Iris pigment epithelial cell (primary cell): ENCODE measurements around the gene PECR.
"Not testable (repeated sequence)": the region's sequence is repeated elsewhere in the genome, so short reads cannot be mapped to it uniquely, and the experiment has no call there.

Source experiments
- DNase-seq: peaks from one replicate; pipeline ENCODE4 v3.0.0-alpha.2; 2011; ENCODE audit warnings: low read depth

The PECR gene

DNA sequence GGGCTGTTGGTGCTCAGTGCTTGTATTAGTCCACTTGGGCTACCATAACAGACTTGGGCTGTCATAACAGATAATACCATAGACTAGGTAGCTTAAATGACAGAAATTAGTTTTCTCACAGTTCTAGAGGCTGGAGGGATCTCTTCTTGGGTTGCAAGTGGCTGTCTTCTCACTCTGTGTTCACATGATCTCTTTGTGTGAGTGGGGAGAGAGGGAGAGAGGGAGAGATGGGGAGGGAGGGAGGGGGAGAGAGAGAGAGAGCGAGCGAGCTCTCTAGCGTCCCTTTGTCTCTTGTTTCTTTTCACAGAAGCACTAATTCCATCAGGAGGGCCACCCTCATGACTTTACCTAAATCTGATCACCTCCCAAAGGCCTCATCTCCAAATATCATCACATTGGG is 23.1 kb upstream of the PECR start:
- no peak for DNase-seq

DNA sequence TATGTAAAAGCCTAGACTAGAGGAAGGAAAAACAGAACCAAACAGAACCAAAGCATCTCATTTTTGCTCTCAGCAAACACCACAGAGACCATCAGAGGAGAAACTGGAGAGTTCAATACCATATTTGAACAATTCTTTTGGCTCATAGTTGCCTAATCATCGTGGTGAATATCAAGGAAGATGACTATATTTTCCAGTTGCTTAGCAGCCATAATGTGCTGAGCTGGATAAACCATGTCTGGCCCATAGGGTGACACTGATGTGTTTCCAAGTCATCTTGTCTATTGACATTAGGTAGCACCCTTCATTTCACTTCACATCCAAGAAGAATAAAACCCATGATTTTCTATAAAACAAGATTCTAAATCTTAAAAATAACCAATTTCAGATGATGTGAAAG is 21.6 kb upstream of the PECR start:
- no peak for DNase-seq

DNA sequence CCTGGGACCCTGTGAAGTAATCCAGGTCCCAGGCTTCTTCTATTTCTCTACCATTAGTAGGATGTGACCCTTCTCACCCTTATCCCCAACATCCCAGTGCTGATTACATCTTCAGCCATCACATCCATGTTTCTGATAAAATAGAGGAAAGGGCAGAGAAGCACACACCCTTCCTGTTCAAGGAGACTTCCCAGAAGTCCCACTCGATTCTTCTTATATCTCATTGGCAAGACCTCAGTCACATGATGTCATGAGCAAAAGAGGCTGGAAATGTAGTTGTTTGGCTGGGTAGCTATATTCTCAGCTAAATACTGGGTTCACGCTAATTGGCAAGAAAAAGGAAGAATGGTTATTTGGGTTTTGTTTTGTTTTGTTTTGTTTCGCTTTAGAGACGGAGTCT is 19.5 kb upstream of the PECR start:
- DNase-seq = no peak

DNA sequence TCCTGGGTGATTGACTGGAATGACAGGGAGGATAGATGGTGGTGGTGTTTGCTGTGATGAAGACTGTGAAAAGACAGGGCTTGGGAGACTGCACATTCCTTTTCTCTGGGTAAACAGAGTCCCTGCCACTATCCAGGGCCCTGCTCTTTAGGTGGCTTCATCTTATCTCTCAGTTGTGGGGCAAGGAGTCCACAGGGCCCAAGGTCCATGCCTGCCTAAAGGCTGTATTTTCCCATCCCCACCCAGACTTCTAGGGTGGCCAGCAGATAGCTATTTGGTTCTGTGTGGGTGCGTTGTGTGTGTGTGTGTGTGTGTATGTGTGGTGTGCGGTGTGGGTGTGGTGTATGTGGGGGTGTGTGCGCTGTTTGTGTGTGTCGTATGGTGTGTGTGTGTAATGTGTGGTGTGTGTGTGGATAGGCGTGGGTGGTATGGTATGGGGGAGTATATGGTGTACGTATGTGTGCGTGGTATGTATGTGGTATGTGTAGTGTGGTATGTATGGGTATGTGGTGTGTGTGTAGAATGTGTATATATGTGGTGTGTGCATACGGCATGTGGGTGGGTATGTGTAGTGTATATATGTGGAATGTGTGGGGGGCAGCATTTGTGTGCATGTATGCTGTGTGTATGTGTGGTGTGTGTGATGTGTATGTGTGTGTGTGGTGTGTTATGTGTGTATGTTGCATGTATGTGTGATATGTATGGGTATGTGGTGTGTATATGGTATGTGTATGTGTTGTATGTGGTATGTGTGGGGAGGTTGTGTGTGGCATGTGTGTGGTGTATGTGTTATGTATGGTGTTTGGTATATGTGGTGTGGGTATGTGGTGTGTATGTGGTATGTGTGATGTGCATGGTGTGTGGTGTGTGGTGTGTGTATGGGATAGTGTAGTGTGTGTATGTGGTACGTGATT is 17.1 kb upstream of the PECR start:
- no peak for DNase-seq

DNA sequence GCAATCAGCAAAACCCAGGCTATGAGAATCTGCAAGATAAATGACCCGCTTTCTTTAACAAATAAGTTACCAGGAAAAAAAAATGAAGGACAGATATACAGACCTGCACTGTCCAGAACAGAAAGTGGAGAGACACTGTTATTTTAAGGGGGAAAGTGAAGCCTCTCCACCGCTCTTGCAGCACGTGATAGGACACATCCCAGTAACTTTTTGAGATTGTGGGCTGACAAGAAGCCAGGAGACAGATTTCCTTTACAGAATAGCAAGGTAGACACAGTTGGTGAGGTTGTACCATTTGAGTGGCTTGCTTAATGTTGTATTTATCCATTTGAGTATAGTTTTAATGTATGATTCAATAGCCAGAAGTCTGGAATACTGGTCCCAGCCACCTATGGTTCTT is 13.1 kb upstream of the PECR start:
- DNase-seq = no peak

DNA sequence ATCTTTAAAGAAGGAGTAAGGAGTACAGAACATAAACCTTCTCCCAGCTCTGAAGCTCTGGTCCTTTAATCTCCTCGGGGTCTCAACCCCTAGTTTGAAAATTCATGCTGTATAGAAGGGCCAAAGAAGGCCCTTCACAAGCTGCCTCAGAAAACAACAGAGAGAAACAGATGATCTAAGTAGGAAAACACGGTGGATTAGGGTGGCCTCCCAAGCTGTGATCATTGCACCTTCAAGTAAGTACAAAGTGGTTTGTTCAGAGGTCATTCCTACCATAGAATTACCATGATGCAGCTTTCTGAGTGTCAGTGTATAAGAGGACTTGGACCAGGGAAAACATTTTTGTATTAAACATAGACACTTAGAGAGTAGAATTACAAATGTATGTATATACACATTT is 11.0 kb upstream of the PECR start:
- no peak for DNase-seq

DNA sequence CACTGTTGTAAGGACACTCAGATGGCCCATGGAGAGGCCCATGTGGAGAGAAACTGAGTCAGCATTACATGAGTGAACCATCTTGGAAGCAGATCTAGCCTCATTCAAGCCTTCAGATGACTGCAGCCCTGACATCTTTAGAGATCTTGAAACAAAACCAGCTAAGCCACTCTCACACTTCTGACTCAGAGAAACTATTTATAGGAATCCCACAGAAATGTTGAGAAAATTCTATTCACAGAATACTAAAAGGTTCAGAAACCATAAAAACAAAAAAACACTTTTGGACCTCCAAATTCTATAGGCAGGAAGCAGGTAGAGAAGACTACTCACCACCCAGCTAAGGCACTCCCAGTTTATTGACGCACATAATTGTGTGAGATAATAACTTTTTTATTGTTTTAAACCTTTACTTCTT is 8.8 kb upstream of the PECR start:
- peak; percentile 30 for DNase-seq

DNA sequence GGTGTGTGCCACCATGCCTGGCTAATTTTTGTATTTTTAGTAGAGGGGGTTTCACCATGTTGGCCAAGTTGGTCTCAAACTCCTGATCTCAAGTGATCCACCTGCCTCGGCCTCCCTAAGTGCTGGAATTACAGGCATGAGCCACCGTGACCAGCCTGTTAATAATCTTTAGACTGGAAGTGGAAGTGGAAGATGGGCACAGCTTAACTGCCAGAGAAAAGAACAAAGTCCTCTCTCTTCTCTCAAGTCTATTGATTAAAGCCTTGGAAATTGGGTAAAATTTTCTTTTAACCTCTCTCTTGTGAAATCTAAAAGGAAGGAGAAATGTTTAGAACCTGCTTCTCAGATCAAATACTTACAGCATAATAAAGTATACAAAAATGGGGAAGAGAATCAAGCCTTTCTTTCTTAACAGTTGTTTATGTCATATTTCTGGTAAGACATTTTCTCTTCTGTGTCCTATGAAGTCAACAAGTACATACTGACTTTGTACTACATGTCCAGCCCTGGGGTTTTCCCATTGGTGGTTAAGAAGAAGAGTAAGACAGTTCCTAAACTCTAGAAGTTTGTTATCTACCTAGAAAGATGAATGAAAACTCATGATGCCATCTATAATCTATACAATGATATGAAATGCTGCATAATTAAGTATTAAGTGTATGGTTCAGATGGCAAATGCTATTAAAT is 4.7 kb upstream of the PECR start:
- DNase-seq = no peak

DNA sequence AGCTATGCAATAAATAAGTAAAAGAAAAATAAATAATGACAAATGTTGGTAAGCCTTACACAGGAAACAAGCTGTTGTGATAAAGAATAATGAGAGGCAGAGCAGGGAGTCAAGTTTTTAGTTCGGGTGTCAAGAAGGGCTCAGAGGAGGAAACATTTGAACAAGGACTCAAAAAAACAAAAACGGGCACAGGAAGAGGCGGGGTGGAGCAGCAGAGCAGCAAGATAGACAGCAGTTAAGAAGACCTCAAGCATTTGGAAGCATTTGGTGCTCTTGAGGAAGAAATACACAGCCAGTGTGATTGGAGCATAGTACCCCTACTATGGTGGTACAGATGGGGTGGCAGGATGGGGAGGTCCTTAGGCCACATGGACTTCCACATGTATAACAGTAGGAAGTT is 2.9 kb upstream of the PECR start:
- DNase-seq = no peak

DNA sequence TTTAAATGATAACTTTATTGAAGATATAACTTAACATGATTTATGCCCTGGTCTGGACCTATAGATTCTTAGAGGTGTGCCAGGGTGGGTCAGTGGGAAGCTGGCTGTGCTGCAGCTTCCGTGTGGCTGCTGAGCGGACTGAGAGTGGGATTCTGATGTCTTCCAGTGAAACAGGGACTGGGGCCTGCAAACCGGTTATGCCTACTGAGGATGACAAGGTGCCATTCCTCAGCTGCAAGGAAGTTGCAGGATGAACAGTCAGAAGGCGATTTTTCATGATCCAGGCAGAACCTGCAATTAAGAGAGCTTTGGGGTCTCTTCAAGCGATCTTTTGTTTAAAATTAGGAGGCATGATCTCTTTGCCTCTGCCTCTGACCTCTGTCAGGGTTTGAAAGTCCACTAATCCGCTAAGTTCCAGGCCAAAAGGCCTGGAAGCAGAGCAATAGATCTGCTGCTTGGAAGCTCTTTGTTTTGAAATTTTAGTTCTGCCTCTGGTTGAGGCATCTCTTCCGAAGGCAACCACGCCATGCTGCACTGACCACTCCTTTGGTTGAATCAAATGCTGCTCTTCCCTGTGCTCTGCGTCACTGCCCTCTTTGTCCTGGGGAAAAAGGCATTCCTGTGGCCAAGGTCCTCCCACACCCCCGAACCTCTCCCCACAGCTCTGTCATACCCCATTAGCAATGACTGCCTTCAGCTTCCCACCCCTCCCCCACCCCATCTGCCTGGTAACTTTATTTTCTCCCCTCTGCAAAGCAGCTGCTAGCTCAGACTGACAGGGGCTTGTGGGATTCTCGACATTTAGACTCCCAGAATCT is 2.1 kb upstream of the PECR start:
- peak; percentile 58 for DNase-seq

DNA sequence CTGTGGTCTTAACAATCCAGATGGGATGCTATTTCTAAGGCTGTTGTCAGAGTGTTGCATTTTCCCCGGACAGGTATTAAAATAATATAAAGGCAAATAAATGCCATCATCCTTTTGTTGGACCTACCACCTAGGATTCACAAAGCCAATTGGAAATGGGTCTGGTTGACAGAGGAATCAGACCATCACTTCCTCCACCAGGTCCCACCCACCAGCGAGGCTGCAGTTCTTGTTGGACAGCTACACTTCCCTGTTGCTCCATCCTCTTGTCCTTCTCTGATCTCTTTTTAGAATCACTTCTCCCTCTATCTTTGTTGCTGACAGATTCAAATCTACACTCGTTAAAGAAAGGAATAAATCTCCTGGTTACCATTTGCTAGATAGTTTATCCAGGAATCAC is 1.2 kb upstream of the PECR start:
- DNase-seq = no peak

DNA sequence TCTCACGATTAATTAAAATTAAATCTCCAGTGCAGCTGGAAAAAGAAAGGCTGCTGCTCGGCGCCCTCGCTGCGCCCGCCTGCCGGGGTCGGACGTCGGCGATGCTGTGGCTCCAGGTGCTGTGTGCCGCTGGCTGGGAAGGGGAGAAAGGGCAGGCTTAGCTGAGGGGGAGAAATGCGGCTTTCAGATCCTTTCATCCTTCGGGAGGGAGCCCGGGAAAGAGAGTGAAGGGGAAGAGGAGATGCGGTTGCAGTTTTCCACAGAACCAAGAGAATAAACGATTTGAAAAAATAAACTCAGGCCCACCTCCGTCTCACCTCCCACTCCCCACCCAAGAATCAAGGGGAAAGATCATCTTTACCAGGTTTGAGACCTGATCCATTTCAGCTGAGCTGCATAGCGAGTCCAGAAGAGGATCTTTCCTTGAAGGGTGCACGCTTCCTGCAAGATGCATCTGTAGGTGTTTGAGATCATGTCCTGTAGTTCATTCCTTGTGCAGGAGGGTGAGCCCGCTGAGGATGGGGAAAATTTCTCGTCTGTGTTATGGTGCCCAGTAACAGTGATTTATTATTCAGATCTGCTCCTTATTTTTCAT is 605 bp upstream of the PECR start:
- no peak for DNase-seq

DNA sequence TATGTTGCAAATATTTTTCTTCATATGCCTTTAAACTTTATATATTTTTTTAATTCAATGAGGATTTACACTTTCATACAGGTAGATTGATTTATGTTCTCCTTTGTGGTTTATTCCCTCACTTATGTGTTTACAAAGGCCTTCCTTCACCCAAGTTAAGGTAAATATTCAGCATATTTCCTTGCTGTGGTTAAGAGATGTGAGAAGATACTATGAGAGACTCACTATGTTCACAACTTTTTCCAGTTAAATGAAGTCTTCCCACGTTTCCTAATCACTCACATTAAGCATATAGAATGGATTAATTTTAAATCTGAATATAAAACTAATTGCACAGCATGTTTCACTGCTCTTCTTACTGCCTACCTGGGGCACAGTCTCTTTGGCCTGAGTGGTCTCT is 597 bp downstream of the PECR start:
- no peak for DNase-seq

DNA sequence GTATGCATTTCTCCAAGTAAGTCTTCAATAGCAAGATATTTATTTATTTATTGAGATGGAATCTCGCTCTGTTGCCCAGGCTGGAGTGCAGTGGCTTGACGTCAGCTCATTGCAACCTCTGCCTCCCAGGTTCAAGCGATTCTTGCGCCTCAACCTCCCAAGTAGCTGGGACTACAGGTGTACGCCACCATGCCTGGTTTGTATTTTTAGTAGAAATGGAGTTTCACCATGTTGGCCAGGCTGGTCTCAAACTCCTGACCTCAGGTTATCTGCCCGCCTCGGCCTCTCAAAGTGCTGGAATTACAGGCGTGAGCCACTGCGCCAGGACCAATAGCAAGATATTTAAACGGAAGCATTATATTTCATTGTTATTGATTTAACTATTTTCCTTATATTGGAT is 1.6 kb downstream of the PECR start:
- not testable (repeated sequence) for DNase-seq

DNA sequence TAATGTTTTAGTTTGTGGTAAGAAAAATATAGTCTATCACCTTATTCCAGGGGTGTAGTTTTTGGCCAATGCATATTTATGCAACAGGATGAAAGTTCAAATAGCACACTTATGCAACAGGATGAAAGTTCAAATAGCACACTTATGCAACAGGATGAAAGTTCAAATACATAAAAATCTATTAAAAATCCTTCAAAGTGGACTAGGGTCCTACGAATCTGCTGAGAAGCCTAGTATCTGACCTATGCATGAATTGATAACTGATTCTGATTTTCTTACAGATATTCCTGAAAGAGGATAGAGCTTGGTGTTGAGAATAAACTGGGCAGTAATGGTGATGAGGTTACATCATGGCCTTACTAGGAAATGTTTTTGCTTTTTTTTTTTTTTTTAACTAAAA is 2.8 kb downstream of the PECR start:
- no peak for DNase-seq

DNA sequence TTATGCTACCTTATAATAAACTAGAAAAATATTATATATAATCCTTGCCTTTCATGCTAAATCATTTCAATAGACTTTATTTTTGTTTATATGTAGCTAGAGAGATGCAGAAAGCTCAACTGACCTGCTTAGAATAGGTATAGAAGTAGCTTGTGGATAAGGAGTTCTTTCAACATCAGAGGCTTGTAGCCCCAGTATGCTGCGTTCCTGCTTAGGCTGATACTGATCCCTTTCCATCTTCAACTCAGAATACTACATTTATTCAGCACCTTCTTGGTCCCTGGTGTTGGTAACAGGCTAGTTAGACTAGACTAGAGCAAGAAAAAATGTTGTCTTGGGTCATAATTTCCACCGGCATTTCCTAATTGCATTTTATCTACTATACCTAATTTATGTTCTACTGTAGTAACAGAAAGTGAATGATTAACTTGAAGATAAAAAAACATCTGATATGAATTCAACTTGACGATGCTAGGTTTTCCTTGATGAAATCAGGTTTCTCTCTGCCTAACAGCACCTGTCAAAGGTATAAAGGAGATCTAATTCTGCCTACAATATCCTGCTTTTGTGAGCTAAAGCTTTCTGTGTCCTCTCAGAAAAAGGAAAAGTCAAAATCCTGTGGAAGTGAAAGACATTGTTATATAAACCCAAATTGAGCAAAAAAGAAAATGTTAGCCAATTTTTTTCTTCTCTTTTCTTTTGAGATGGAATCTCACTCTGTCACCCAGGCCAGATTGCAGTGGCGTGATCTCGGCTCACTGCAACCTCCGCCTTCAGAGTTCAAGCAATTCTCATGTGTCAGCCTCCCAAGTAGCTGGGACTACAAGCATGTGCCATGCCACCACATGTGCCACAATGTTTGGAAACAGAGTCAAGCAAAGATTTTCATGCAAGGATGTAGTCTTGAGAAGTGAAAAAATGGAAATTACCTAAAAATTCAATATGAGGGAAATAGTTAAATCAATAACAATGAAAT is 5.8 kb downstream of the PECR start:
- DNase-seq = no peak

DNA sequence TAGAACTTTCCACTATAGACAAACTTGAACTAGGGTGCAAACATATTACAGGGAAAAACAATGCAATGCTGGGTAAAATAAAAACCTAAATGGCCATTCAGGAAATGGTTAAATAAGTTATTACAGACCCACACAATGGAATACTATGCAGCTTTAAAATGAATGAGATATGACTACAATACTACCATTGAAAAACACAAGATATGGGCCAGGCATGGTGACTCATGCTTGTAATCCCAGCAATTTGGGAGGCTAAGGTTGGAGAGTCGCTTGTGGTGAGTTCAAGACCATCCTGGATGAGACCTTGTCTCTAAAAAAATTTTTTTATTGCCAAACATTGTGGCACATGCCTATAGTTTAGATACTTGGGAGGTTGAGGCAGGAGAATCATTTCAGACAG is 6.8 kb downstream of the PECR start:
- no peak for DNase-seq

DNA sequence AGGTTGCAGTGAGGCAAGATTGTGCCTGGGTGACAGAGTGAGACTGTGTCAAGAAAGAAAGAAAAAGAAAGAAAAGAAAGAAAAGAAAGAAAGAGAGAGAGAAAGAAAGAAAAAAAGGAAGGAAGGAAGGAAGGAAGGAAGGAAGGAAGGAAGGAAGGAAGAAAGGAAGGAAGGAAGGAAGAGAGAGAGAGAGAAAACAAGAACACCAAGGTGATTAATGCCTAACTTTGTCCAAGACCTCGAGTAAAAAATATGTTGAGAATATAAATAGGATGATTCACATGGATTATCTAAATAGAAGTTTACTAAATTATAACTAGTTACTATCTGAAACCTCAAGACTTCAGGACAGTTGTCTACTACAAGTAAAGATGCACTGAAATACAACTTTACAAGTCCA is 7.2 kb downstream of the PECR start:
- no peak for DNase-seq

DNA sequence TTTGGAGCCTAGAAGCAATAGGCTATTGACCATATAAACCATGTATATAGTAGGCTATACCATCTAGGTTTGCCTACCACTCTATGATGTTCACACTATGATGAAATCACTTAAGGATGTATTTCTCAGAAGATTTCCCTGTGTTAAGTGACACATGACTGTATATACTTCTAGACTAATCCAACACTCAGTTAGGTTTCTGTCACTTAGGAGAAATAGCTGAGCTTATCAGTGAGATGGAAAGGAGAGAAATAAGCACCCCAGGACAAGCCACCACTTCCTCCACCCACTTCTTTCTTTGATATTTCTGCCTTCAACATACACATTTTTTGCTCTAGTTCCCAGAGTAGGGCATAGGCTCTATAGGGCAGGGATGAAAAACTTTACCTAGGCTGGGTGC is 7.8 kb downstream of the PECR start:
- DNase-seq = no peak

DNA sequence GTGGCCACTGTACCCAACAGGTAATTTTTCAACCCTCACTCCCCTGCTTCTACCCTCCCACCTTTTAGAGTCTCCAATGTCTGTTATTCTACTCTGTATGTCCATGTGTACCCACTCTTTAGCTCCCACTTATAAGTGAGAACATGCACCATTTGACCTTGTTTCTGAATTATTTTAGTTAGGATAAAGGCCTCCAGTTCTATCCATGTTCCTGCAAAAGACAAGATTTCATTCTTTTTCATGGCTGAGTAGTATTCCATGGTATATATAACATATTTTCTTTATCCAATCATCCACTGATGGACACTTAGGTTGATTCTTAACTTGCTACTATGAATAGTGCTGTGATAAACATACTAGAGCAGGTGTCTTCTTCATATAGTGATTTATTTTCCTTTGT is 9.1 kb downstream of the PECR start:
- DNase-seq = no peak
